Adrenal gland (tissue), 5 donors: ENCODE results near the gene SRGAP3.

Experiments used
- POLR2A ChIP-seq, 2 donors: fragments of 450-650 bp; IDR thresholded peaks; one replicate each; pipeline ENCODE4 v1.6.1; 2017; ENCODE audit warnings: antibody characterized with exemption in 2 of 2, mild to moderate bottlenecking in 2 of 2, moderate library complexity in 1 of 2
- TF ChIP-seq, protein P1 (sequence below), 6 experiments: fragments of 450-650 bp in 4 of 6; fragments of 200-600 bp in 2 of 6; sonication (generic) in 1 of 6; IDR thresholded peaks; 1 replicate in 5 of 6; 2 replicates in 1 of 6; pipeline versions ENCODE4 v1.5.1 to v1.8.0; 2016 to 2021; ENCODE audit warnings: antibody characterized with exemption in 6 of 6, mild to moderate bottlenecking in 2 of 6, moderate library complexity in 1 of 6
- donor health status: DM: no; HTN: no; CAD: no.

DNA sequence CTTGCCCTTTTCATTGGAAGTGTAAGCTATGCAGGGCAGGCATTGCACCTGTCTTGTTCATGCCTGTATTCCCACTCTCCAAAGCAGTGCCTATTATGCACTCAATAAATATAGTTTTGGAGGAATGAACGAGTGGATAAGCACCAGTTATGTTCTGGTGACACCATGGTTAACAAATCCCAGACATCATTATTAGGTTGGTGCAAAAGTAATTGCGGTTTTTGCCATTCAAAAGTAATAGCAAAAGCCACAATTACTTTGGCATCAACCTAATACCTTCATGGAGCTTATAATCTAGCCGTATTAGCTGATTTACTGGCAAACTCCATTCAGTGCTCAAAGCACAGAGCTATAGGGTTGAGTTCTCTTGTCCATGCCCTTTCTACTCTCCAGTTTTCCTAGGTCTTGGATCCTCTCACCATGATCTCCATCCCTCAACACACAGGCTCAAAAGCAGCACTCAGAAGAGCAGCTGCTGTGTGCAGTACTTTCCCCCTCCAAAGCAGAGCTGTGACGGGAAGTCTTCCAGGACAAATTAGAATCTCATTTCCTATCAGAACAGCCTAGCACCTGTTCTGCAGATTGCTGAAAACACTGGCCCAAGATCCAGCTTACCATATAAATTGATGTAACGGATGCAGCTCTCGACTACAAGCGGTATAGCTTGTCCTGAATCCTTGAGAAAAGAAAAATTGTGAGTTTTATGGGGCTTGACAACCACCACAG lies 223.0 kb downstream of the SRGAP3 start:
- TF ChIP-seq, protein P1, sequence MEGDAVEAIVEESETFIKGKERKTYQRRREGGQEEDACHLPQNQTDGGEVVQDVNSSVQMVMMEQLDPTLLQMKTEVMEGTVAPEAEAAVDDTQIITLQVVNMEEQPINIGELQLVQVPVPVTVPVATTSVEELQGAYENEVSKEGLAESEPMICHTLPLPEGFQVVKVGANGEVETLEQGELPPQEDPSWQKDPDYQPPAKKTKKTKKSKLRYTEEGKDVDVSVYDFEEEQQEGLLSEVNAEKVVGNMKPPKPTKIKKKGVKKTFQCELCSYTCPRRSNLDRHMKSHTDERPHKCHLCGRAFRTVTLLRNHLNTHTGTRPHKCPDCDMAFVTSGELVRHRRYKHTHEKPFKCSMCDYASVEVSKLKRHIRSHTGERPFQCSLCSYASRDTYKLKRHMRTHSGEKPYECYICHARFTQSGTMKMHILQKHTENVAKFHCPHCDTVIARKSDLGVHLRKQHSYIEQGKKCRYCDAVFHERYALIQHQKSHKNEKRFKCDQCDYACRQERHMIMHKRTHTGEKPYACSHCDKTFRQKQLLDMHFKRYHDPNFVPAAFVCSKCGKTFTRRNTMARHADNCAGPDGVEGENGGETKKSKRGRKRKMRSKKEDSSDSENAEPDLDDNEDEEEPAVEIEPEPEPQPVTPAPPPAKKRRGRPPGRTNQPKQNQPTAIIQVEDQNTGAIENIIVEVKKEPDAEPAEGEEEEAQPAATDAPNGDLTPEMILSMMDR (IDR thresholded peaks at IDR 0.05) = no peak
- no peak for TF ChIP-seq POLR2A (IDR thresholded peaks at IDR 0.05)
